Measurements from ENCODE around the gene PES1. TPM values are rescaled to one million over a fixed set of nuclear protein-coding genes. Genes with fewer than 3 reads are reported as not detected.
A peak's percentile ranks its signal among the peaks of the same experiment; 100 is the strongest.

The PES1 gene
- polyA plus RNA-seq, 3 donors = 32.2 to 36.6 (median 35.6) TPM

DNA sequence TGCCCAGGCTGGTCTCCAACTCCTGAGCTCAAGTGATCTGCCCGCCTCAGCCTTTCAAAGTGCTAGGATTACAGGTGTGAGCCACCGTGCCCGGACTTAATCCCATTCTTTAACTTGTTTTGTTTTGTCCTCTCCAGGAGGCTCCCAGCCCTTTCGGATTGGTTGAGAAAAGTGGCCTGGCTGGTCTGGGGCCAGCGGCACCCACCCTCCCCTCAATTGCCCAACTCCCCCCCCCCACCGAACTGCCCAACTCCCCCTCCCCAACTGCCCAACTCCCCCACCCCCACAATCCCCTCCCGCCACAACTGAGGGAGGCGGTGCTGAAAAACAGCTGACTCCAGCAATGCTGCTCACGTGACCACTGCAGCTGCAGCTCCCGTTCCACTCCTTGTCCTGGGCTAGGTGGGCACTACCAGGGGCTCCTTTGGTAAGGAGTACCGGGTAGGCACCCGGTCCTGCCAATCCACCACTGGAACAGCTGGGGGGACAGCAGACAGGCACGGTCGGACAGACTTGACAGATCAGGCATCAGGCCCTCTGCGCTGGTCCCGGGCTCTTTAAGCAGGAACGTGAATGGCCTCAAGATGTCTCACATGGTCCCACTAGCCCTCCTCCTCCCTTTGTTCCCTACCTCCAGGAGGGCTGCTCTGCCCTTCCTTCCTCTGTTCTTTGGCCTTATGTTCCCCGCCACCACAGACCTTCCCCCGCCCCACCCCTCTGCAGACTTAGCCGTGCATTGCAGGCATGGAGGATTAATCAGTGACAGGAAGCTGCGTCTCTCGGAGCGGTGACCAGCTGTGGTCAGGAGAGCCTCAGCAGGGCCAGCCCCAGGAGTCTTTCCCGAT lies 15.0 kb upstream of the PES1 start, which contains the start of gene TCN2:
Gene TCN2, plus strand, starts transcription at position 720 of the 845 bp plus-strand sequence. CDS start 158 bp downstream, outside the sequence.
- intact Hi-C loops (cut with micrococcal nuclease) = loop anchor here in 1 of 2 donors (1.0 to 5.0 kb wide), 3 partner anchors 14 to 361 kb away; partner anchors contain the start of genes MORC2, SLC35E4 and TUG1
- WGBS (ENCODE audit: insufficient coverage) = 2% methylated on average over 16 of the region's 24 CpGs
- TF ChIP-seq, protein P1, sequence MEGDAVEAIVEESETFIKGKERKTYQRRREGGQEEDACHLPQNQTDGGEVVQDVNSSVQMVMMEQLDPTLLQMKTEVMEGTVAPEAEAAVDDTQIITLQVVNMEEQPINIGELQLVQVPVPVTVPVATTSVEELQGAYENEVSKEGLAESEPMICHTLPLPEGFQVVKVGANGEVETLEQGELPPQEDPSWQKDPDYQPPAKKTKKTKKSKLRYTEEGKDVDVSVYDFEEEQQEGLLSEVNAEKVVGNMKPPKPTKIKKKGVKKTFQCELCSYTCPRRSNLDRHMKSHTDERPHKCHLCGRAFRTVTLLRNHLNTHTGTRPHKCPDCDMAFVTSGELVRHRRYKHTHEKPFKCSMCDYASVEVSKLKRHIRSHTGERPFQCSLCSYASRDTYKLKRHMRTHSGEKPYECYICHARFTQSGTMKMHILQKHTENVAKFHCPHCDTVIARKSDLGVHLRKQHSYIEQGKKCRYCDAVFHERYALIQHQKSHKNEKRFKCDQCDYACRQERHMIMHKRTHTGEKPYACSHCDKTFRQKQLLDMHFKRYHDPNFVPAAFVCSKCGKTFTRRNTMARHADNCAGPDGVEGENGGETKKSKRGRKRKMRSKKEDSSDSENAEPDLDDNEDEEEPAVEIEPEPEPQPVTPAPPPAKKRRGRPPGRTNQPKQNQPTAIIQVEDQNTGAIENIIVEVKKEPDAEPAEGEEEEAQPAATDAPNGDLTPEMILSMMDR (IDR thresholded peaks at IDR 0.05) = no peak
- Histone ChIP-seq H3K4me3 (replicated peaks in 1 of 3; ENCODE audit: low read depth in 2 of 3, low read length in 3 of 3) (peak within 1 kb of the TSS; percentile 43 to 80 (median 48)), H3K79me2 (ENCODE audit: insufficient read depth, low read length) (no peaks in the 10 kb centered on the region), H3K27me3 (ENCODE audit: control insufficient read depth in 2 of 2, insufficient read depth in 2 of 2, low read length in 2 of 2) (no peaks in the 10 kb centered on the region), H3K4me2 (replicated peaks; ENCODE audit: extremely low read depth, low read length, poor library complexity, severe bottlenecking) (peak within 1 kb of the TSS; percentile 87), H3K36me3 (replicated peaks in 1 of 2; ENCODE audit: control insufficient read depth in 1 of 2, insufficient read depth in 2 of 2, low read length in 2 of 2) (no peaks in the 10 kb centered on the region), H3K9ac (ENCODE audit: insufficient read depth, low read length, poor library complexity, severe bottlenecking) (peak within 1 kb of the TSS; percentile 78), H4K20me1 (ENCODE audit: insufficient read depth, low read length) (no peaks in the 10 kb centered on the region), H2AFZ (ENCODE audit: insufficient read depth, low read depth, low read length, poor library complexity, severe bottlenecking) (peak within 1 kb of the TSS; percentile 54), H3K9me3 (replicated peaks in 1 of 2; ENCODE audit: control insufficient read depth in 1 of 2, insufficient read depth in 1 of 2, low read length in 2 of 2) (no peaks in the 10 kb centered on the region), H3K27ac (ENCODE audit: low read depth in 1 of 2, low read length in 2 of 2) (peak within 1 kb of the TSS; percentile 90 to 97), H3K4me1 (ENCODE audit: control insufficient read depth in 1 of 2, insufficient read depth in 2 of 2, low read length in 2 of 2) (peaks cover 61 to 66% of the 10 kb centered on the region in 2 donors)
- Mint-ChIP-seq H3K36me3 (peaks cover 6 to 9% of the 10 kb centered on the region in 2 donors), H3K9me3 (peaks cover 0 to 4% (median 0%) of the 10 kb centered on the region in 7 donors), H3K27ac (peak within 1 kb of the TSS; percentile 95 to 100 (median 99)), H3K4me3 (peak within 1 kb of the TSS; percentile 84 to 93), H3K4me1 (peaks cover 64% of the 10 kb centered on the region), H3K27me3 (ENCODE audit: low read depth in 3 of 3) (no peaks in the 10 kb centered on the region)
- peak; percentile 85 to 92 (median 87) for DNase-seq

DNA sequence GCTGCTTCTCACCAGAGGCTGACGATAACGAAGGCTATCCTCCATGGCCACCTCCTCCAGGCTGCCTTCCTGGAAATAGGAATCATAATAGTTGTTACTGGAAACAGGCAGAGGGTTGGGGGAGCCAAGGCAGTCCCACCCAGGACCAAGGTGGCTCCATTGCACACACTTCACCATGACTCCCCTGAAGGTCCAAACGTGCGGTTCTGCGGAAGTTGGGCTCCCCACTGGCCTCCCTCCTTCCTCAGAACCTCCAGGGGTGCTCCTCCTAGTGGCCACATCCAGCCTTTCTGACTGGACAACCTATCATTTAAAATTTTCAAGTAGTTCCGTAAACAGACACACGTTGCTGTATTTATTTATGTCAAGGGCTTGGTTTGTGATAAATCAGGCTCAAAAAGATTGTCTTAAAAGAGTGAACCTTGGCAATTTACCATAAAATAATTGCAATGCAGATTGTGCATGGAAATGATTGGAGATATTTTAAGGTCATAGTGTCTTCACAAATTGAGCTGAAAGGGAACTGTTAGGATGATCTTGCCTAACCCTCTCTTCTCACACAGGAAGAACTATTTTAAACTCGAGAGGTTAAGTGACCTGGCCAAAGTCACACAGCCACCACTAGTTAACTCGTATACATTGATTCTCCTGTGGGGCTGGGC lies 13.9 kb upstream of the PES1 start:
- Histone ChIP-seq H3K9me3 (replicated peaks in 1 of 2; ENCODE audit: control insufficient read depth in 1 of 2, insufficient read depth in 1 of 2, low read length in 2 of 2) (no peaks in the 10 kb centered on the region), H3K4me3 (replicated peaks in 1 of 3; ENCODE audit: low read depth in 2 of 3, low read length in 3 of 3) (peak overlapping the region; percentile 24 to 80 (median 31)), H3K27me3 (ENCODE audit: control insufficient read depth in 2 of 2, insufficient read depth in 2 of 2, low read length in 2 of 2) (no peaks in the 10 kb centered on the region), H3K79me2 (ENCODE audit: insufficient read depth, low read length) (no peaks in the 10 kb centered on the region), H4K20me1 (ENCODE audit: insufficient read depth, low read length) (no peaks in the 10 kb centered on the region), H3K27ac (ENCODE audit: low read depth in 1 of 2, low read length in 2 of 2) (peak overlapping the region; percentile 65 to 97), H3K9ac (ENCODE audit: insufficient read depth, low read length, poor library complexity, severe bottlenecking) (peak overlapping the region; percentile 78), H3K4me1 (ENCODE audit: control insufficient read depth in 1 of 2, insufficient read depth in 2 of 2, low read length in 2 of 2) (peaks cover 53 to 56% of the 10 kb centered on the region in 2 donors), H3K4me2 (replicated peaks; ENCODE audit: extremely low read depth, low read length, poor library complexity, severe bottlenecking) (peak overlapping the region; percentile 87), H3K36me3 (replicated peaks in 1 of 2; ENCODE audit: control insufficient read depth in 1 of 2, insufficient read depth in 2 of 2, low read length in 2 of 2) (no peaks in the 10 kb centered on the region), H2AFZ (ENCODE audit: insufficient read depth, low read depth, low read length, poor library complexity, severe bottlenecking) (no peak overlapping the region)
- Mint-ChIP-seq H3K4me3 (peak overlapping the region; percentile 84 to 93), H3K27me3 (ENCODE audit: low read depth in 3 of 3) (peaks cover 0 to 2% (median 0%) of the 10 kb centered on the region in 3 donors), H3K27ac (peak overlapping the region; percentile 91 to 100 (median 99)), H3K4me1 (peaks cover 62% of the 10 kb centered on the region), H3K36me3 (peaks cover 3 to 5% of the 10 kb centered on the region in 2 donors), H3K9me3 (peaks cover 0 to 4% (median 0%) of the 10 kb centered on the region in 7 donors)
- WGBS (ENCODE audit: insufficient coverage) = 0% methylated on average over 3 of the region's 9 CpGs
- TF ChIP-seq, protein P1 (IDR thresholded peaks at IDR 0.05) = peak; percentile 90
- DNase-seq = peak; percentile 69 to 78 (median 70)
- intact Hi-C loops (cut with micrococcal nuclease) = loop anchor here in 1 of 2 donors (2.0 to 5.0 kb wide), 2 partner anchors 29 to 362 kb away; partner anchors contain the start of genes MORC2, SLC35E4 and TUG1
